Activated T-cell treated with anti-CD3 and anti-CD28 coated beads, Interleukin-2, amount 50 U/mL, for 48 hours (primary cell): ENCODE results near the gene TIPIN.

ENCODE experiments used
- DNase-seq, 2 experiments: peaks; one replicate each; pipeline ENCODE4 v3.0.0-alpha.2; 2020

TIPIN gene

DNA sequence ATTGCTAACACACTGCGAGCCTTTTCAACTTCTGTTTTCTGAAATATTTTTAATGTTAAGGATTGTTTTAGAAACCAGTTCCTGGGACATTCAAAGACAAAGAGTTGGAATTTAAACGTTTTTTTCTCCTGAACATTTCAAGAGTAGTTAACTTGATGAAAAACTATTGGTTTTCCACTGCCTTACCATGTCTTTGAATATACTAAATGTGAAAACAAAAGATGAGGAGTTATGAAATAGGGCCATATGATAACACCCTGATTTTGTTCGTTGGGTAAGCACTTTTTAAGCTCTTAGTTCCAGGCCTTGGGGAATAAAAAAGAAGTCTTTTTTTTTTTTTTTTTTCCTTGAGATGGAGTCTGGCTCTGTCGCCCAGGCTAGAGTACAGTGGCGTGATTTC is 60.3 kb downstream of the TIPIN start:
- no peak for DNase-seq

- no peak for DNase-seq
Observed at GRCh38 chr15:66294932-66295235, 61.6 kb downstream of the TIPIN start.

DNA sequence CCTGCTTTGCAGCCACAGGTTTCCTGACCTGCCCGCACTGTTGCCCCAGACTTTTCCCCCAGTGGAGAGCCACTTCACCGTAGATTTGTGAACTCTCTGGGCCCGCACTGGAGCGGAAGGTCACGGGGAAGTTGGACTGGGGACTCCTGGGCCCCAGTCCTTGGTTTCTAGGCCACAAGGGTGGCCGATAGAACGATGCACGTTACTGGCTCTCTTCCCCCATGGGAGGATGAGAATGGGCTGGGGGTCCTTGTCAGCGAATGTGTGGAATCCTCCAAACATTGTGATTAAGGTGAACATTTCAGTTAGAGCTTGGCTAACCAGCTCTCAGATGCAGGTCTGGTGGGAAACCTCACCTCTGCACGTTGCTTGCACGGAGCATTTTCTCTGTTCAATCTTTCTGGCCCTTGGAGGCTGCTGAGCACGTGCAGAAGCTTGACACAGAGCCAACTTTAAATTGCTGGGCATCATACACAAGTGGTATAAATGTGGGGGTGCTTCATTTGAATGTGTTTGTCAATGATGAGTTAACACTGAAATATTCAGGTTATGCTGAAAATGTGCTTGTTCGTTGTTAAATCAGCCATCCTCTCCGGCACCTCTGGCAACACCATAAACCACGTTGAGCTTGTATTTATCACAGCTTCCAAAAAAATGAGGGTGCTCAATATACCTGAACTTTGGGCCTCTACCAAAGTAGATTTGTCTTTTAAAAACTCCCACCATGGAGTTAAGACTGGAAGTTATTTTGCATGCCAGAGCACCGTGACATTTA is 62.1 kb downstream of the TIPIN start:
- DNase-seq, result no peak

DNA sequence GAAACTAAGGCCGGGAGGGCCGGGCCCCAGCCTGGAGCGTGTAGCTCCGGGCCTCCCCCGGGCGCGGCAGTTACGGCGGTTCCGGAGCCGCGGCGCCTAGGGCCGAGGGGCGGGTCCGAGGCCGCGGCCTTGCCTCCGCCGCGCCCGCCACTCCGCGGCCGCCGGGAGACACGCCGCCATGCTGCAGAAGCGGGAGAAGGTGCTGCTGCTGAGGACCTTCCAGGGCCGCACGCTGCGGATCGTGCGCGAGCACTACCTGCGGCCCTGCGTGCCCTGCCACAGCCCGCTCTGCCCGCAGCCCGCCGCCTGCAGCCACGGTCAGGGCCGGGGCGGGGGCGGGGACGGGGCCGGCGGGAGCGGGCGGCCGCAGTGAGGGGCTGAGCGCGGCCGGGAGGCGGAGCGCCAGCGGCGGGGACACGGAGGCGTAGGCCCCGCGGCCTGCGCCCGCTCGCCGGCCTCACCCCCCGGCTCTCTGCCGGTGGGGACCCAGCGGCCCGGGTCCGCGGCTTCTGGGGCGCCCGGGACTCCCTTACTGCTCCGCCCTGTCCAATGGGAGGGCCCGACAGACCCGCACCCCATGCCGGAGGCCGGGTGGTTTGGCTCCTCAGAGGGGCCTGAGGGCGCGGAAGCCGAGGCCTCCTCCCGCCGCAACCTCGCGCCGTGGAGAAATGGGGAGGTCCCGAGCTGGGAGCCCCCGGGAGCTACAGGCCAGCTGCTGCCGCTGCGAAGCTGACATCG is 62.9 kb downstream of the TIPIN start, which contains the start of gene DIS3L:
DIS3L (plus strand) TSS at position 150 of the 738 bp plus-strand sequence; CDS start at position 179, 29 bp downstream.
- peak; percentile 78 to 83 for DNase-seq

DNA sequence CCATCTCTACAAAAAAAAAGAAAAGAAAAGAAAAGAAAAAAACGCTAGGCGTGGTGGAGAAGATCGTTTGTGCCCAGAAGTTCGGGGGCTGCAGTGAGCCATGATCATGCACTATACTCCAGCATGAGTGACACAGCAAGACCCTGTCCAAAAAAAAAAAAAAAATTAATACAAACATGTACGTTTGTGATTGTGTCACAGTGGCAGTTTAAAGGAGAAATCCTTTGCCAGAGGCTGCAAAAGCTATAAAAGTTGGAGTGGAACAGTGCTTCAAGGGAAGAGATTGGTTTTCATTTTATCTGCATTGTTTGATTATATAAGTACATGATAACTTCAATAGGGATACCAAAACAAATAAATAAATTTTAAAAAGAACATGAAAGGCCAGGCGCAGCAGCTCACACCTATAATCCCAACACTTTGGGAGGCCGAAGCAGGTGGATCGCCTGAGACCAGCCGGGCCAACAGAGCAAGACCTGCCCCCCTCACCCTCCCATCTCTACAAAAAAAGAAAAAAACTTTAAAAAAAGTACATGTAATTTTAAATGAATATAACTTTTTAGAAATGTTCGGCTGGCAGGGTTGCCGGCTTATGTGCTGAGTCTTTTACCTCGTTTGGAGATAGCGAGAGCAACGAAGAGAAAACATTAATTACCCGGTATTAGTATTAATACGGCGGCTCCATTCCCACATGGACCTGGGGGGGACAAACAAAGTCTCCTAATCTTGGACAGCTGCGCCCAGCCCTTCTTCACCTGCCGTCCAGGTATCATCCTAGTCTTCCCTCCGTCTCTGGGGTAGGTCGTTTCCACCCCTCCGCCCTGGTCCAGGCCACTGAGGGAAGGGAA is 63.7 kb downstream of the TIPIN start:
- DNase-seq, result no peak

- no peak for DNase-seq
Observed at GRCh38 chr15:66291816-66292570, 64.5 kb downstream of the TIPIN start.

- no peak for DNase-seq
Observed at GRCh38 chr15:66290518-66290917, 66.0 kb downstream of the TIPIN start.

DNA sequence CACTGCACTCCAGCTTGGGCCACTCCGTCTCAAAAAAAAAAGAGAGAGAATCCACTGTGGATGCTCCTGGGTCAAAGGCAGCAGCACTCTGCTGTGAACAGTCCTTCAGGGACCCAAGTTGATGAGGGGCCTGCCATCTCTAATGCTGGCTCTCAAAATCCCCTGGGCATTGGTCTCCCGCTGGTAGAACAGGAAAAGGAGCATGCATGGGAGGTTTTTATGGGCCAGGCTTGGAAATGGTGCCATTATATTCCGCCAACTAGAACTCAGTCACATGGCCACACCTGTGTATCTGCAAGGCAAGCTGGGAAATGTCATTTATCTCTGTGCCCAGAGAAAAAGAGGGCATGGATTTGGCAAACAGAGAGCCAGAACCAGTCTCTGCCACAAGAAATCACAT is 66.5 kb downstream of the TIPIN start:
- no peak for DNase-seq

GRCh38 chr15:66288551-66289185 is 67.8 kb downstream of the TIPIN start:
- DNase-seq, result no peak

GRCh38 chr15:66288093-66288492 is 68.4 kb downstream of the TIPIN start:
- no peak for DNase-seq

DNA sequence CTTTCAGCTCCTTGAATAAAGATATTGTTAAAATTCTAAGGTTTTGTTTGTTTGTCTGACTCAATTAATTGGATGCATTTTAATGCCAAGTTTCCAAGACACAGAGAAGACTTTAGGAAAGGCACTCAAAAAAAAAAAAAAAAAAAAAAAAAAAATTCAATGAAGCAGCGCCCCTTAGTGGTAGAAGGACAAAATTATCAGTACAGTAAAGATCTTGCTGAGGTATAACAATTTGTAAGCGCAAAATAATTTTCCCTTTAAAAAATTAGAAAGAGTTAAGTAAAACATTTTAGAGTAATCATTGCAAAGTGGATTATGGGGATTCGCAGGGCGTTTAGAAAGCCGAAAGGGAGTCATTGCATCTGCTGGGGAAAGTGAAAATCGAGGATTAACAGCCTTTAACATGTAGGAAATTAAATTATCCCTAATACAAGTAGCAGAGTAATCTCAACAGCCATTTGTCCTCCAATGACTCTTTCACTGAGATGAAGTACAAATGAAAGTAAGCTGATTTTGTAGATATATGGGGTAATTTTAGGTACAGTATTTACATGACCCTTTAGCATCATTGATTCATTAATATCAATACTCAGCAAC is 68.9 kb downstream of the TIPIN start:
- DNase-seq, result no peak
